ENCODE results near the gene BCAP31. TPM values are rescaled to one million over a fixed set of nuclear protein-coding genes. Genes with fewer than 3 reads are reported as not detected.

The BCAP31 gene
- polyA plus RNA-seq, 1 experiment: 222 TPM

DNA sequence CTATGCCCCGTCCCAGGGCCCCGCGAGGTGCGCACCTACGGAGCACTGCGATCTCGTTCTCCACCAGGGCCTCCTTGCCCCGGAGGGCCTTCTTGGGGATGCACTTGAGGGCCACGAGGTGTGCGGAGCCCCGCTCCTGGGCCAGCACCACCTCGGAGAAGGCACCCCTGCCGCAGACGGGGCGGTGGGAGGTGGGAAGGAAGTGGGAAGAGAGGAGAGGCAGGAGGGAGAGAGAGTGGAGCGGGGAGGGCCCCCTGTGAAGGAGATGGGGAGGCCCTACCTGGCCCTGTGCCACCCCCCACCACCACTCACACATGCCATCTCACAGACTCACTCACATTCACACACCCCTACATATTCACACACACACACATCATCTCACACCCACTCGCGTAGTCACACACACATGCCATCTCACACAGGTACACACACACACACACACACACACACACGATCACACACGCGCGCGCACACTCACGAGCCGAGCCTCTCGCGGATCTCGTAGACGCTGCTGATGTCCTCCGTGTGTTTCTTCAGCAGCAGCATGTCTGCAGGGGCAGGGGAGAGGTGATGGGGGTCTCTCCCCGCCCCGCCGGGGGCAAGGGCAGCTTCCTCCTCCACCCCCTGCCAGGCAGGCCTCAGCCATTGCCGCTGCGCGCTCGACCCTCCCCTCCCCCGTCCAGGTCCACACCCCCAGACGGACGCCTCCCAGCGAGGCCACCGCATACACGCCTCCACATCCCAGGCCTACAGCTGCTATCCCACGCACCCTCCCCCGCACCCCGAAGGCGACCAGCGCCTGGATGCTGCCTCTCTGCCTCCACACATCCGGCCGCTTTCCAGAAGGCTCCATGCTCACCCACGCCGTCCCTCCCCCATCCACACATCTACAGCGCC, 51.4 kb downstream of the BCAP31 start:
- POLR2A ChIA-PET: no interaction called here
- no peak for DNase-seq (ENCODE audit: low read depth)

GRCh38 chrX:153671589-153672530, 52.3 kb downstream of the BCAP31 start:
- ChIA-PET CTCF (interaction anchor here (5.2 kb wide), 1 partner anchor 133 kb away, joined by 52 read pairs; no protein-coding TSS in a partner anchor), POLR2A (no interaction called here)
- Histone ChIP-seq H3K27me3 (ENCODE audit: control insufficient read depth, insufficient read depth, low read length) (no peaks in the 10 kb centered on the region; the same call in 1 of the 2 replicates), H3K4me3 (ENCODE audit: low read depth, low read length) (no peak overlapping the region), H3K36me3 (ENCODE audit: control insufficient read depth, insufficient read depth, low read length) (no peaks in the 10 kb centered on the region)
- no peak for DNase-seq (ENCODE audit: low read depth)
- TF ChIP-seq, protein P1, sequence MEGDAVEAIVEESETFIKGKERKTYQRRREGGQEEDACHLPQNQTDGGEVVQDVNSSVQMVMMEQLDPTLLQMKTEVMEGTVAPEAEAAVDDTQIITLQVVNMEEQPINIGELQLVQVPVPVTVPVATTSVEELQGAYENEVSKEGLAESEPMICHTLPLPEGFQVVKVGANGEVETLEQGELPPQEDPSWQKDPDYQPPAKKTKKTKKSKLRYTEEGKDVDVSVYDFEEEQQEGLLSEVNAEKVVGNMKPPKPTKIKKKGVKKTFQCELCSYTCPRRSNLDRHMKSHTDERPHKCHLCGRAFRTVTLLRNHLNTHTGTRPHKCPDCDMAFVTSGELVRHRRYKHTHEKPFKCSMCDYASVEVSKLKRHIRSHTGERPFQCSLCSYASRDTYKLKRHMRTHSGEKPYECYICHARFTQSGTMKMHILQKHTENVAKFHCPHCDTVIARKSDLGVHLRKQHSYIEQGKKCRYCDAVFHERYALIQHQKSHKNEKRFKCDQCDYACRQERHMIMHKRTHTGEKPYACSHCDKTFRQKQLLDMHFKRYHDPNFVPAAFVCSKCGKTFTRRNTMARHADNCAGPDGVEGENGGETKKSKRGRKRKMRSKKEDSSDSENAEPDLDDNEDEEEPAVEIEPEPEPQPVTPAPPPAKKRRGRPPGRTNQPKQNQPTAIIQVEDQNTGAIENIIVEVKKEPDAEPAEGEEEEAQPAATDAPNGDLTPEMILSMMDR (IDR thresholded peaks at IDR 0.05; ENCODE audit: insufficient read depth, low read depth, low read length): no peak

More for the DNA sequence above, 51.4 kb downstream of the BCAP31 start:
- Histone ChIP-seq H3K27me3 (ENCODE audit: control insufficient read depth, insufficient read depth, low read length) (no peaks in the 10 kb centered on the region; the same call in 1 of the 2 replicates), H3K4me3 (ENCODE audit: low read depth, low read length) (no peak overlapping the region), H3K36me3 (ENCODE audit: control insufficient read depth, insufficient read depth, low read length) (no peaks in the 10 kb centered on the region)
- CTCF ChIA-PET: no interaction called here
- TF ChIP-seq, protein P1 (IDR thresholded peaks at IDR 0.05; ENCODE audit: insufficient read depth, low read depth, low read length): no peak

DNA sequence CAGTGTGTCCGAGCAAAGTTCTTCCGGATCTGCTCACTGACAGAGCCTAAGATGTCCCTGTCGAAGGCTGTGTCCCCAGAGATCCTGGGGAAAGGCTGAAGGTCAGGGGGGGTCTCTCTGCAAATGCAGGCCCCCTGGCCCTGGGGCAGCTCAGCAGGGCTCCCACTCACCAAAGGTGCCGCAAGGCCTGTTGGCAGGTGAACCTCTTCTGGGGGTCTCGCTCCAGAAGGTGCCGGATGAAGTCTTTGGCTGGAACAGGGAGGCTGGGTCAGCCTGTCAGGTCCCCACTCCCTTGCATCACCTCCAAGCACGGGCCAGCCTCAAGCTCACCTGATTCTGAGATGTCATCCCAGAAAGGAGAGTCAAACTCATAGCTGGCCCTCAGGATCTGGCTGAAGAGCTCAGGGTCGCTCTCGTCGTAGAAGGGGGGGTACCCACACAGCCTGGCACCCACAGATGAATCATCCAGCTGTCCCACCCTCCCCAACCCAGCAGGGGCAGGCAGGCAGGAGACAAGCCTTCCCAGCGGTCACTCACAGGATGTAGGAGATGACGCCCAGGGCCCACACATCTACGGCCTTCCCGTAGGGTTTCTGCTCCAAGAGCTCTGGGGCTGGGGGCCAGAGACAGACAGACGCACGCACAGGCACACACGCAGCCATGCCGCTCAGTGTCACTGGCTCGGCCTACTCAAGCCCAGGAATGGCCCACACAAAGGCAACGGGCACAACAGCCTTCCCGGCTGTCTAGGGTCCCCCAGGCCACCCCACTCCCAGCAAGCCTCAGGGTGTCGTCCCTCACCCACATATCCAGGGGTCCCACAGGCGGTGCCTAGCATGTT, 53.2 kb downstream of the BCAP31 start:
- DNase-seq (ENCODE audit: low read depth): no peak
- POLR2A ChIA-PET: no interaction called here
- Histone ChIP-seq H3K27me3 (ENCODE audit: control insufficient read depth, insufficient read depth, low read length) (no peaks in the 10 kb centered on the region; the same call in none of the 2 replicates), H3K36me3 (ENCODE audit: control insufficient read depth, insufficient read depth, low read length) (no peaks in the 10 kb centered on the region), H3K4me3 (ENCODE audit: low read depth, low read length) (no peak overlapping the region)
- TF ChIP-seq, protein P1 (IDR thresholded peaks at IDR 0.05; ENCODE audit: insufficient read depth, low read depth, low read length): no peak
- CTCF ChIA-PET: interaction anchor here (0.6 to 5.2 kb wide), 3 partner anchors 116 to 730 kb away, joined by 3 to 52 read pairs (median 5); no protein-coding TSS in a partner anchor

GRCh38 chrX:153669901-153670731, 54.1 kb downstream of the BCAP31 start:
- DNase-seq (ENCODE audit: low read depth): no peak
- POLR2A ChIA-PET: no interaction called here

More at GRCh38 chrX:153669901-153670731, 54.1 kb downstream of the BCAP31 start:
- Histone ChIP-seq H3K36me3 (ENCODE audit: control insufficient read depth, insufficient read depth, low read length) (no peaks in the 10 kb centered on the region), H3K4me3 (ENCODE audit: low read depth, low read length) (no peak overlapping the region), H3K27me3 (ENCODE audit: control insufficient read depth, insufficient read depth, low read length) (no peaks in the 10 kb centered on the region; the same call in none of the 2 replicates)
- TF ChIP-seq, protein P1 (IDR thresholded peaks at IDR 0.05; ENCODE audit: insufficient read depth, low read depth, low read length): no peak
- CTCF ChIA-PET: interaction anchor here (1.0 to 5.2 kb wide), 8 partner anchors 13 to 728 kb away, joined by 5 to 55 read pairs (median 17); no protein-coding TSS in a partner anchor
